Keratinocyte (primary cell): ENCODE results near the gene TBC1D14. TPM values are rescaled to one million over a fixed set of nuclear protein-coding genes. Genes with fewer than 3 reads are reported as not detected.

Source experiments
- DNase-seq: peaks from one replicate; pipeline ENCODE4 v3.0.0-alpha.2; 2011; ENCODE audit warnings: low read depth, missing footprints, low spot score
- FAIRE-seq: peaks from 2 replicates; lab custom pipeline; 2011; peaks lifted over from hg19 to GRCh38; lab: Jason Lieb, UNC
- H2AFZ ChIP-seq: 2 replicates; pipeline ENCODE4 v1.6.0; 2012; ENCODE audit warnings: low read length, control low read depth, inconsistent platforms; ENCODE audit not compliant: control insufficient read depth
- H3K27ac ChIP-seq: 2 replicates; pipeline ENCODE4 v1.5.1; 2011; ENCODE audit warnings: low read length; ENCODE audit not compliant: control insufficient read depth, insufficient read depth
- H3K27me3 ChIP-seq: 3 replicates; pipeline ENCODE4 v1.6.0; 2011; ENCODE audit warnings: low read length; ENCODE audit not compliant: control insufficient read depth, insufficient read depth; ENCODE audit errors: extremely low read depth
- H3K36me3 ChIP-seq, 2 experiments: 2 replicates in 1 of 2; 3 replicates in 1 of 2; pipeline ENCODE4 v1.5.1; 2011; ENCODE audit warnings: low read length in 2 of 2, mild to moderate bottlenecking in 1 of 2; ENCODE audit not compliant: control insufficient read depth in 2 of 2, insufficient read depth in 2 of 2; ENCODE audit errors: extremely low read depth in 1 of 2
- H3K4me1 ChIP-seq: 3 replicates; pipeline ENCODE4 v1.5.1; 2011; ENCODE audit warnings: low read length; ENCODE audit not compliant: control insufficient read depth, insufficient read depth; ENCODE audit errors: extremely low read depth
- H3K4me2 ChIP-seq: 3 replicates; pipeline ENCODE4 v1.6.0; 2011; ENCODE audit warnings: low read depth, low read length; ENCODE audit not compliant: control insufficient read depth, insufficient read depth; ENCODE audit errors: extremely low read depth
- H3K4me3 ChIP-seq, 3 experiments: fragments of 200-600 bp in 1 of 3; sonication (generic) in 1 of 3; 2 replicates in 2 of 3; 3 replicates in 1 of 3; pipeline ENCODE4 v1.5.1; 2011 to 2016; ENCODE audit warnings: low read length in 3 of 3, mild to moderate bottlenecking in 3 of 3, control low read depth in 2 of 3, inconsistent platforms in 1 of 3, low read depth in 1 of 3, mixed read lengths in 1 of 3, mixed run types in 1 of 3, moderate library complexity in 1 of 3; ENCODE audit not compliant: control insufficient read depth in 2 of 3, insufficient read depth in 2 of 3; ENCODE audit errors: extremely low read depth in 1 of 3
- H3K79me2 ChIP-seq: 2 replicates; pipeline ENCODE4 v1.6.0; 2012; ENCODE audit warnings: low read length; ENCODE audit not compliant: control insufficient read depth, insufficient read depth
- H3K9ac ChIP-seq: 3 replicates; pipeline ENCODE4 v1.6.0; 2011; ENCODE audit warnings: low read length; ENCODE audit not compliant: control insufficient read depth, insufficient read depth; ENCODE audit errors: extremely low read depth
- H3K9me1 ChIP-seq: 3 replicates; pipeline ENCODE4 v1.6.0; 2011; ENCODE audit warnings: low read length; ENCODE audit not compliant: control insufficient read depth, insufficient read depth; ENCODE audit errors: extremely low read depth
- H3K9me3 ChIP-seq: 2 replicates; pipeline ENCODE4 v1.5.1; 2012; ENCODE audit warnings: low read depth, low read length; ENCODE audit not compliant: control insufficient read depth
- H4K20me1 ChIP-seq: 3 replicates; pipeline ENCODE4 v1.6.0; 2011; ENCODE audit warnings: low read length; ENCODE audit not compliant: control insufficient read depth, insufficient read depth; ENCODE audit errors: extremely low read depth
- CTCF ChIP-seq, 3 experiments: IDR thresholded peaks in 1 of 3; conservative IDR thresholded peaks in 1 of 3; optimal IDR thresholded peaks in 1 of 3; 2 replicates in 2 of 3; 3 replicates in 1 of 3; pipeline versions ENCODE3 to v1.5.1; 2011; ENCODE audit warnings: low read length in 3 of 3, mild to moderate bottlenecking in 3 of 3, moderate library complexity in 2 of 3, control low read depth in 1 of 3, inconsistent platforms in 1 of 3; ENCODE audit not compliant: insufficient read depth in 2 of 3; ENCODE audit errors: extremely low read depth in 1 of 3
- EZH2 ChIP-seq: IDR thresholded peaks from one replicate; pipeline ENCODE4 v1.6.1; 2012; ENCODE audit warnings: inconsistent platforms, mild to moderate bottlenecking, low read length, moderate library complexity
- dilution Hi-C: fragments of 300-500 bp; cut with MboI; formaldehyde crosslinking; loops from one replicate; pipeline ENCODE4 v1.7.0; 2020; ENCODE audit warnings: low sequenced_read_pairs; ENCODE audit not compliant: extremely low pct_ligation_motif_present
- polyA plus RNA-seq, 5 experiments: library from polyadenylated mRNA; depleted of rRNA in 3 of 5; stranded (reverse) in 3 of 5; stranded (forward) in 1 of 5; unstranded in 1 of 5; fragments of >200 nt; gene quantifications; 1 replicate in 1 of 5; 2 replicates in 3 of 5; 3 replicates in 1 of 5; pipeline versions ENCODE4 v1.2.1 to v1.2.3, GENCODE V29; 2011 to 2012; ENCODE audit warnings: missing spikeins in 2 of 5, low read depth in 1 of 5, low replicate concordance in 1 of 5

Gene TBC1D14
- polyA plus RNA-seq, 1 donor (not counting 4 experiments of a cell fraction or from before 2014, with no cell fraction given), result 55.1 TPM

- dilution Hi-C loops, result no loop called here
These were observed 120.3 kb downstream of the TBC1D14 start for GRCh38 chr4:7029921-7030320.

GRCh38 chr4:7030856-7031255 lies 121.2 kb downstream of the TBC1D14 start:
- H3K27ac ChIP-seq, result no peak overlapping the region
- no peak overlapping the region for H3K4me2 ChIP-seq
- no peaks in the 10 kb centered on the region for H4K20me1 ChIP-seq
- H3K9ac ChIP-seq, result no peak overlapping the region
- no peaks in the 10 kb centered on the region for H3K27me3 ChIP-seq
- no peaks in the 10 kb centered on the region for H3K9me3 ChIP-seq
- no peaks in the 10 kb centered on the region for H3K9me1 ChIP-seq
- no peak overlapping the region for H2AFZ ChIP-seq
- H3K79me2 ChIP-seq, result no peaks in the 10 kb centered on the region
- DNase-seq, result no peak
- dilution Hi-C loops, result no loop called here
- TF ChIP-seq CTCF (optimal IDR thresholded peaks at IDR 0.05 in 1 of 3, IDR thresholded peaks at IDR 0.05 in 1 of 3, conservative IDR thresholded peaks at IDR 0.05 in 1 of 3; ENCODE audit: extremely low read depth in 1 of 3, insufficient read depth in 2 of 3, low read length in 3 of 3), result no peak
- no peak for TF ChIP-seq EZH2
- FAIRE-seq, result no peak
- no peak overlapping the region for H3K4me3 ChIP-seq
- H3K36me3 ChIP-seq, result peaks cover 26 to 32% of the 10 kb centered on the region in 2 experiments
- H3K4me1 ChIP-seq, result peaks cover 5% of the 10 kb centered on the region

More at GRCh38 chr4:7029921-7030320, 120.3 kb downstream of the TBC1D14 start:
- no peak for DNase-seq
- Histone ChIP-seq H4K20me1 (no peaks in the 10 kb centered on the region), H3K4me3 (no peak overlapping the region), H3K4me1 (peaks cover 4% of the 10 kb centered on the region), H2AFZ (no peak overlapping the region), H3K9me3 (no peaks in the 10 kb centered on the region), H3K79me2 (no peaks in the 10 kb centered on the region), H3K27ac (no peak overlapping the region), H3K9ac (no peak overlapping the region), H3K36me3 (peaks cover 31 to 40% of the 10 kb centered on the region in 2 experiments), H3K27me3 (no peaks in the 10 kb centered on the region), H3K4me2 (no peak overlapping the region), H3K9me1 (no peaks in the 10 kb centered on the region)
- TF ChIP-seq EZH2 (no peak), CTCF (optimal IDR thresholded peaks at IDR 0.05 in 1 of 3, IDR thresholded peaks at IDR 0.05 in 1 of 3, conservative IDR thresholded peaks at IDR 0.05 in 1 of 3; ENCODE audit: extremely low read depth in 1 of 3, insufficient read depth in 2 of 3, low read length in 3 of 3) (no peak)
- no peak for FAIRE-seq
